Stimulated activated naive CD4-positive, alpha-beta T cell (primary cell): Measurements from ENCODE around the gene FOXN1.

Experiments
- DNase-seq, 6 experiments: peaks; one replicate each; lab custom pipeline; 2025; lab: John Stamatoyannopoulos, UW

FOXN1 gene

GRCh38 chr17:28547623-28548416 lies 41.7 kb downstream of the FOXN1 start:
- peak; percentile 16 to 45 (median 26) for DNase-seq

- no peak for DNase-seq
These were observed 42.4 kb downstream of the FOXN1 start for GRCh38 chr17:28548417-28549130.

- DNase-seq = peak; percentile 40 to 66 (median 61)
These were observed 43.3 kb downstream of the FOXN1 start for GRCh38 chr17:28549236-28550132.

- no peak for DNase-seq
These were observed 44.7 kb downstream of the FOXN1 start for GRCh38 chr17:28550858-28551257.

GRCh38 chr17:28551421-28552175 lies 45.5 kb downstream of the FOXN1 start:
- peak in 3 of 6 experiments; percentile 23 to 32 (median 27) for DNase-seq

DNA sequence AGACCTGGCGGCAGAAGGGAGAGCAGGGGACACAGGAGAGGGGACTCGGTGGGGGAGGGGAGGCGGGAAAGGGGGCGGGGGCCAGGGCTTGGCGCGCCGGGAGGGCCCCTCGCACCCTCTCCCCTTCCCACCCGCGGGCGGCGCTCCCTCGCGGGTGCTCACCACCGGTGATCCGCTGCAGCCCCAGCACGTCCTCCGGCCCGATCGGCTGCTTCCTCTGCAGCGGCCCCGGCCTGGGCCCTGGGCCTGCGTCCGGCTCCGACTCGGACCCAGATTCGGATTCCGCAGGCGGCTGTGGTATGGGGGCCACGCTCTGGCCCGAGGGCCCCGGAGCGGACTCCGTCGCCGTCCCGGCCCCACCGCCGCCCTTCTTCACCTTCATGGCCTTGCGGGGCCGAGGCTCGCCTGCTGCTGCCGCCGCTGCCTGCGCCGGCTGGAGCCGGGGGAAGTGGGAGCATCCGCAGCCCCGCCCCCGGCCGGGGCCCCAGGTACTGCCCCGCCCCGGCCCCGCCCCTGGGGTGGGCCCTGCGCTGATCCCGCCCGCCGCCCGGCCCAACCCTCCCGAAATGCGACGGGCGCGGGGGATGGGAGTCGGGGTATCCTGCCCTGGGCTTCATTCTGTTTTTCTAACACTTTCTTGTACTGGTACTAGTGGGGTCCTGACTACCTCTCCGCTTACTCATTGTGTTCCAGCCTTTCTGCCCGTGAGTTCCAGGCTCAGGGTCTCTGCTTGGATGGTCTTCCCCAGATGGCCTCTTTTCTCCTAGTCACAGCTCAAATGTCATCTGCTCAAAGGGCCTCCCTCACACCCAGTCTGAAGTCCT lies 46.2 kb downstream of the FOXN1 start, which contains the start of gene UNC119:
TSS of gene UNC119 (minus strand) at position 449 of the 824 bp plus-strand sequence. CDS start at position 382, 67 bp downstream.
- DNase-seq = peak; percentile 47 to 82 (median 74)

- no peak for DNase-seq
These were observed 46.9 kb downstream of the FOXN1 start for GRCh38 chr17:28553000-28553505.

DNA sequence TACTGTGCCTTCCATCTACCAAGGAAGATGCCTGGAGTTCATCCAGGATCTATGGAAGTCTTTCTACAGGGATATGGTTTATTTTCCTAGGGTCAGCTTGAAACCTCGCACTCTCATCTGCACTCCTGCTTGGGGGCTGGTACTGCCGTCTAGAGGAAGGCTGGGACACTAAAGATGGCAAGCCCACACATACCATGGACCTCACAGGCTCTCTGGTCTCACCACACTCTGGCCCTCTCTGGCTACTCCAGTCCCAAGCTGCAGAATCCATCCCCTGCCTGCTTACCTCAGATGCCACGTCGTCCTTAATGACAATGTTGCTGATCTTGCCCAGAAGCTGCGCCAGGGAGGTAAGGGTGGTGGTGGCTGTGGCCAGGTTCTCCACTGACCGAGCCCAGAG lies 48.4 kb downstream of the FOXN1 start:
- DNase-seq = no peak

DNA sequence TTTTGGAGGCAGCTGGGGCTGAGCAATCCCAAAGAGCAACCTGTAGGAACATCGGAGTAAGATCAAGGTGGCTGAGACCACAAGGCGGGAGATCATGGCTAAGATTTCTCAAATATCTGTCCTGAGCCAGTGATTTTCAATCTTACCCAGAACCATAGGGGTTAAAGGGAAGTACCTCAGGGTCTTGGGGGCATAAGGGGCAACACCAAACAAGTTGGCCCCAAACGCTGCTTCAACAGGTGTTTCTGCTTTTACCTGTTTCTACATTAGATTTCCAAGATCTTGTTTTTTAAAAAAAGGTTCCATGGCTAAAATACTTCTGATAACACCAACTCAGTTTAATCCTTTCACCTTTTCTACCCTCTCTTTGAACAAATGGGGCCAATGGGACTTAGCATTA lies 48.9 kb downstream of the FOXN1 start:
- DNase-seq = no peak

DNA sequence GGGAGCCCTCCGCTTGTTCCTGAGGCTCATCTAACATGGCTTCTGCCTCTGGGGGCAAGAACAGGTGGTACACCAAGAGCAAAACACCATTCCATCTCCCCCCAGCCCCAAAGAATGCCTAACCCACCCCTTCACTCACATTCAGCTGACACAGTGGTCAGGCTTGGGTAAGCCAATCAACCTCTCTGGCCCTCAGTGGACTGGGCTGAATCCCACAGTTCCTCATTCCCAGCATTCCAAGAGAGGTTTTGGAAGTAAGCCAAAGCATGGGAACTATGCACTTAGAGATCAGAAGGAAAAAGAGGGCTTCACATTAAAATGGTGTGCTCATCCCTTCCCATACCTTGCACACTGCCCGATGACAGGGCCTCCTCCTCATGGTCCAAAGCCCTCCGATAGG lies 57.3 kb downstream of the FOXN1 start:
- DNase-seq = no peak

DNA sequence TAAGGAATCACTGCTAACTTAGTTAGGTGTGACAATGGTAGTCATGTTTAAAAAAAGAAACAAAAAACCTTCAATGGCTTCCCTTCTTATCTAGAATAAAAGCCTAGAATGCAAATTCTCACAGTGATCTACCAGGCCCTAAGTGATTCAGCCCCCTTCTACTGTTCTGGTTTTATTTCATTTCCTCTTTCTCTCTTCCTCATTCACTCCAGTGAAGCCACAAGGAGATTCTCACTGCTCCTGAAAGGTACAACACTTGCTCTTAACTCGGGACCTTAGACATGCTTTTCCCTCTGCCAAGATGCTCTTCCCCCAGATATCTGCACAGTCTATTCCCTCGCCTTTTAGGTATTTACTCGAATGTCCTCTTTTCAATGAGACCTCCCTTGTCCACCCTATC lies 61.5 kb downstream of the FOXN1 start:
- no peak for DNase-seq

DNA sequence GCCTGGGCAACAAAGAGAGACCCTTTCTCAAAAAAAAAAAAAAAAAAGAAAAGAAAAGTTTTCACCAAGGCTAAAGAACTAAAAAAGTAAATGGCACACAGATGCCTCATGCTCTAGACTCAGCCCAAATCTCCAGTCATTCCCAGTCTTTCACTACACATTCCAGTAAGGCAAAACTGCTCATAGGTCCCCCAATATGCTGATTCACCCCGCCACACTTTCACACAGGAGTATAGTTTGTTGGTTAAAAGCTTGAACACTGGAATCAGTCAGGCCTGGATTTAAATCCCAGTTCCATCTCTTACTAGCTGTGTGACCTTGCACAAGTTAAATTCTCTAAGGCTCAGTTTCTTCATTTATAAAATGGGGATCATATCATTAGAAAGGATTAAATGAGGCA lies 63.3 kb downstream of the FOXN1 start:
- no peak for DNase-seq

DNA sequence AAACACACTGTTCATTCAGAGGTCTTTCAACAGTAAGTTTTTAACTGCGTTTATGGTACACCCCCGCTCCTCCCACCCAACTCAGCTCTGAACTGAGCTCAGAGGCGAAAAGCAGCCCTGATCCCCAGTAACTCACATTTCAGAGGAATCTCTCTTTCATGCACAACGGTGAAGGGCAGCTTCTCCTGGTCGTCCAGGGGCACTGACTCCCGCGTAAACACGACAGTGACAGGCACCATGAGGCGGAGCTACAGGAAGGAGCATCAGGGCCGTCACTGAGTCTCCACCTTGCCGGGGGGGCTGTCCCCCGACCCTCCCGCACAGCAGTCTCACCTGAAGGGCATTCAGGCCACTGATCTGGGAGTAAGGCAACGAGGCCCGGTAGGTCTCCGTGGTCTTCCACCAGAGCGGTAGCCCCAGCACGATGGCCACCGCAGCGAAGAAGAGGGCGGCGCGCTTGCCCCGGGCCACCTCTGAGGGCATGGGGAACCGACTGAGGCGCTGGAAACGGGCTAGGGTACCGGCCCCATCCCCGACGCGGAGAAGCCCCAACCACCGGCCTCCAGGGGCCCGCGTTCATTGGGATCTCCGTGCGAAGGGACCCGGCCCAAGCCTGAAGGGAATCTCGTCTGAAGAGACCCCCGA lies 64.7 kb downstream of the FOXN1 start:
- DNase-seq = peak in 5 of 6 experiments; percentile 21 to 59 (median 53)

DNA sequence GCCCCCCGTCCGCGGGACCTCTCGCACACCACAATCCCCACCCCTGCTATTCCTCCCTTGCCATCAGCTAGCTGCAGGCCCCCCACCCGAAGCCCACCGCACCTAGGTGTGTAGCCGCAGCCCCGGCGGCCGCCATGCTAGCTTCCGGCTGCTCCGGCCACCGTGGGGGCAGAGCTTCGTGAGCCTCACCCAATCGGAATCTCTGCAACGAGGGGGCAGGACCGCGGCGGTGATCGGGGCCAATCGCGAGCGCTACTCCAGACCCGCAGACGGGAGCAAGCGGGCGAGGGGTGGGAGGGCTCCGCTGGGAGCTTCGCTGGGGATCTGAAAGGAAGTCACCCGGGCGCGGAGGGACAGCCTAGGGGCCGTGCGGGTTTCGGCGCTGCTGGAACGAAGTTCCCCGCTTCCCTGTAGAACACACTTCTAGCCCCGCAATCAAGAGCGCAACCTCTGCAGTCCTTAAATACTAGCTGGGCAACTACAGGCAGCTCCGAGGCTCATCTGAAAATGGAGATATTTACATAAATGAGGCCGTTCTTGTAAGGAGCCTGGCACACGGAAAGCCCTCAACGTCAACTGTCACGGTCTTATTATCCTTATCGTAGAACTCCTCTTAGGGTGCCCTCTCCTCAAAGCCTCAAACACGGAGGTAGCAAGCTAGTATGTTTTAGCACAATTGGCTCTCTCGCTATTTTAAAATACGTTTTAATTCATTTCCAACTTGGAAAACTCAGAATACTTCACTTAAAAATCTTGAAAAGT lies 65.4 kb downstream of the FOXN1 start, which contains the start of gene PIGS:
TSS of gene PIGS (minus strand) at position 164 of the 762 bp plus-strand sequence. CDS start at position 136, 28 bp downstream.
- peak; percentile 73 to 90 (median 84) for DNase-seq

GRCh38 chr17:28572259-28573039 lies 66.3 kb downstream of the FOXN1 start:
- DNase-seq = no peak

DNA sequence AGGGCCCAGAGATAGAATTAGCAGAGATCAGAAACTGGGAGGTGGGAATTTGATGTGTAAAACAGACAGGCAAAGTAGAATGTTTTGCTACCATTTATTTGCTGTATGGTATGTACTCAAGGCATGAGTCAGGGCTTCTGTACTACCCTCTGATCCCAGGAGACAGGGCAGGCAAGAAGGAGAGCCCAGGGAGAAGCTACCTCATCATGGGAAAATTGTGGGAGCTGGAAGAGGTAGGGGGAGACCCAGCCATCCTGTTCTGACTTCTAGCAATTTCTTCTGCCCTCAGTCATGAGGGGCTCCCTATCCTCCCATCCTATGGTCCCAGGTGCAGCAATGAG lies 66.9 kb downstream of the FOXN1 start:
- DNase-seq = no peak

DNA sequence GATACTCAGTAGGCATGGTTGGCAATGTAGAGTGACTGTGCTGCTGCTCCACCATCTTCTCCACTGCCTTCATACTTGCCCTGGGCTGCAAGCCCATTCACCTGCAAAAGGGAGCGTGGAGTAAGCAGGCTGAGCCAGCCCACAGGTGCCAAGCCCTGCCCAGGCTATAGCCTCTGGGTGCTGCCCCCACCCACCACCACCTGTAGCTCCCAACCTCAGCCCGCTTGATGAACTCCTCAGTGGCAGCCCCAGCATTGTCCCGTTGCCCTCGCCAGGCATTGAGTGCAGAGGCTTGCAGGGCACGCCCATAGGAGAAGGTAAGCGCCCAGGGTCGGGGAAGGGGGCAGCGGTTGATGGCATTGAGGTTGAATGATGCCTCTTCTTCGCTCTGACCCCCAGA lies 67.4 kb downstream of the FOXN1 start:
- DNase-seq = no peak

- no peak for DNase-seq
These were observed 67.9 kb downstream of the FOXN1 start for GRCh38 chr17:28573966-28574480.
